Heart right ventricle (tissue), 16 donors: ENCODE measurements around the gene IL23R. TPM values are rescaled to one million over a fixed set of nuclear protein-coding genes. Genes with fewer than 3 reads are reported as not detected.

Experiments used
- ATAC-seq, 8 donors: fragments of 200-7000 bp; cut with Tn5 transposase; one replicate each; pipeline ENCODE4 v1.9.1; 2020; ENCODE audit warnings: mild to moderate bottlenecking in 8 of 8, moderate library complexity in 8 of 8, moderate number of reproducible peaks in 1 of 8
- DNase-seq, 2 donors: peaks; one replicate each; pipeline ENCODE4 v3.0.0-alpha.2; 2020
- H3K27ac ChIP-seq, 10 donors: fragments of 200-600 bp; sonication (generic) in 2 of 10; one replicate each; pipeline versions ENCODE4 v1.5.0 to v1.8.0; 2020 to 2022; ENCODE audit warnings: mild to moderate bottlenecking in 3 of 10
- H3K27me3 ChIP-seq, 7 donors: fragments of 200-600 bp; one replicate each; pipeline ENCODE4 v1.8.0; 2021 to 2022; ENCODE audit warnings: mild to moderate bottlenecking in 2 of 7
- H3K36me3 ChIP-seq, 9 donors: fragments of 200-600 bp; sonication (generic) in 1 of 9; one replicate each; pipeline versions ENCODE4 v1.5.0 to v1.8.0; 2020 to 2022; ENCODE audit warnings: mild to moderate bottlenecking in 2 of 9
- H3K4me1 ChIP-seq, 9 donors: fragments of 200-600 bp; sonication (generic) in 1 of 9; one replicate each; pipeline versions ENCODE4 v1.5.0 to v1.8.0; 2020 to 2022; ENCODE audit warnings: mild to moderate bottlenecking in 4 of 9
- H3K4me3 ChIP-seq, 10 donors: fragments of 200-600 bp; sonication (generic) in 2 of 10; one replicate each; pipeline versions ENCODE4 v1.5.0 to v1.8.0; 2020 to 2022; ENCODE audit warnings: mild to moderate bottlenecking in 7 of 10, moderate library complexity in 2 of 10
- H3K9me3 ChIP-seq, 11 donors: fragments of 200-600 bp in 10 of 11; sonication (generic) in 2 of 11; one replicate each; pipeline versions ENCODE4 v1.5.0 to v1.8.0; 2013 to 2022; ENCODE audit warnings: mild to moderate bottlenecking in 2 of 11, control low read depth in 1 of 11, moderate library complexity in 1 of 11
- WGBS, 2 donors: extraction: QIAGEN DNeasy Blood & Tissue Kit; methylation state at CpG; one replicate each; pipeline ENCODE4 v1.1.7; 2013; ENCODE audit warnings: inconsistent platforms in 1 of 2; 5-methylcytosine and 5-hydroxymethylcytosine counted together
- intact Hi-C, 10 donors: fragments of 100-400 bp; cut with DNase I; formaldehyde crosslinking; loops; one replicate each; pipeline versions ENCODE4 v1.11.1 to v1.14.2; 2022
- polyA plus RNA-seq, 2 donors: library from polyadenylated mRNA; stranded (reverse); fragments of 200-250 nt; gene quantifications; one replicate each; pipeline ENCODE4 v1.2.3, GENCODE V29; 2013
- total RNA-seq, 10 donors: library from RNA; stranded (reverse); fragmentation: NEBNext Ultra II Directional in 3 of 10; extraction: Animal tissue kit (Norgen Biotek cat#: 25700) in 3 of 10; gene quantifications; one replicate each; pipeline versions ENCODE4 v1.2.1 to v1.2.4, GENCODE V29; 2021 to 2023
- TF ChIP-seq, protein P1 (sequence below), 9 donors: fragments of 200-600 bp; sonication (generic) in 2 of 9; IDR thresholded peaks; one replicate each; pipeline versions ENCODE4 v1.5.0 to v1.8.0; 2021 to 2022; ENCODE audit warnings: antibody characterized with exemption in 9 of 9, mild to moderate bottlenecking in 5 of 9, moderate library complexity in 1 of 9
- donor health status: Arrhythmogenic right ventricular cardiomyopathy.
- donor health status: ischemic (EF 13 %, LVEDD 7.1; RV severe dilation, severe dysfunction).
- donor health status: healthy with polysubstance abuse.
- donor health status: DM: no; HTN: yes; CAD: no.
- donor health status: DM: no; HTN: no; CAD: no.
- donor health status: ischemic (EF 25% LVEDD 6.9; RV normal size, moderate dysfunction).
- donor health status: ischemic (EF 25% LVEDD 5.7; RV mildly dilated, moderate dysfunction).
- donor health status: healthy.
- donor health status: DM: yes; HTN: yes; CAD: no.
- donor health status: Ischemic cardiomyopathy.
- donor health status: ischemic (EF 35%, LVEDD 5.7; RV mildly dilated, moderate dysfunction).
- donor health status: nonischemic (EF 11% LVEDD 7.7; RV severe dilation, severe dysfunction).
- donor health status: DM: yes; HTN: yes; CAD: no.
- donor health status: PGD.
- donor health status: ischemic (EF 29% LVEDD 5.4; RV normal size, mild dysfunction).
- donor health status: nonischemic (EF 23%, LVEDD 6.1; RV moderate dilation, normal function).

The IL23R gene
- total and polyA plus RNA-seq, 12 donors = not detected

DNA sequence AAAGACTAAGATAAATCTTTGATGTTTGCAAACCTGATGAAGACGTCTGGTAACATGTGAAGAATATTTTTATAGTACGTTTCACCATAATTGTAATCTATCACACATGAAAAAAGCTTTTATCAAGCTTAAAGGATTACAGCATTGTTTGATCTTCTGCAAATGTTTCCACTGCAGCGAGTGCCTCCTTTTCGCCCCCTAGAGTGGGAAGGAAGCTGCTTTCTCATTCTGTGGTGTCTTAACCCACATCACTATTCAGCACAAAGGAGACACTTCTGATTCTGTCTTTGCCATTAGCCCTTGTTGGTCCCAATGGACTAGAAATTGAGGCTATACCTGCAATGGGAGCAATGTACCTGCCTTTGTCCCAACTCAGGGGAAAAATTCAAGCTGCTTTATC, 95.4 kb downstream of the IL23R start:
- DNase-seq = no peak
- Histone ChIP-seq H3K4me1 (no peaks in the 10 kb centered on the region), H3K36me3 (no peaks in the 10 kb centered on the region), H3K9me3 (no peaks in the 10 kb centered on the region), H3K4me3 (no peak overlapping the region), H3K27ac (no peak overlapping the region), H3K27me3 (peaks cover 0 to 13% (median 0%) of the 10 kb centered on the region in 7 donors)
- intact Hi-C loops = no loop called here
- TF ChIP-seq, protein P1, sequence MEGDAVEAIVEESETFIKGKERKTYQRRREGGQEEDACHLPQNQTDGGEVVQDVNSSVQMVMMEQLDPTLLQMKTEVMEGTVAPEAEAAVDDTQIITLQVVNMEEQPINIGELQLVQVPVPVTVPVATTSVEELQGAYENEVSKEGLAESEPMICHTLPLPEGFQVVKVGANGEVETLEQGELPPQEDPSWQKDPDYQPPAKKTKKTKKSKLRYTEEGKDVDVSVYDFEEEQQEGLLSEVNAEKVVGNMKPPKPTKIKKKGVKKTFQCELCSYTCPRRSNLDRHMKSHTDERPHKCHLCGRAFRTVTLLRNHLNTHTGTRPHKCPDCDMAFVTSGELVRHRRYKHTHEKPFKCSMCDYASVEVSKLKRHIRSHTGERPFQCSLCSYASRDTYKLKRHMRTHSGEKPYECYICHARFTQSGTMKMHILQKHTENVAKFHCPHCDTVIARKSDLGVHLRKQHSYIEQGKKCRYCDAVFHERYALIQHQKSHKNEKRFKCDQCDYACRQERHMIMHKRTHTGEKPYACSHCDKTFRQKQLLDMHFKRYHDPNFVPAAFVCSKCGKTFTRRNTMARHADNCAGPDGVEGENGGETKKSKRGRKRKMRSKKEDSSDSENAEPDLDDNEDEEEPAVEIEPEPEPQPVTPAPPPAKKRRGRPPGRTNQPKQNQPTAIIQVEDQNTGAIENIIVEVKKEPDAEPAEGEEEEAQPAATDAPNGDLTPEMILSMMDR (IDR thresholded peaks at IDR 0.05) = no peak
- no peak for ATAC-seq
- 42 to 48% methylated on average over 4 of the region's 4 CpGs for WGBS, 2 donors

DNA sequence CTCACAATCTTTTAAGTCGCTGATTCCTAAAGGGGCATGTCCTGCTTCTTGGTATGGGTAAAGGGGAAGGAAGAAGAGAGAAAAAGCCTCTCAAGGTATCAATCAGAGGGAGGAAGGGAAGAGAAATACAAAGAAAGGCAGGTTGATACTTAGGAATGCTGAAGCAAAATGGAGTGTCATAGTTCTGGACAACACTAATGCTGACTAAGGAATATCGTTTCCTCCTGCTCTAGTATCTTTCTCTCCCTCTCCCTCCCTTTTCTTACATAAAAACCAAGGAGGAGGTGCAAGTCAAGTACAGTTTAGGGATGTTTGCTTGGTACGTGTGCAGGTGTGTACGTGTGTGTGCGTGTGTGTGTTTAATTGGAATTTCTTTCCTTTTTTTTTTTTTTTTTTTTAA, 96.5 kb downstream of the IL23R start:
- TF ChIP-seq, protein P1 (IDR thresholded peaks at IDR 0.05) = no peak
- 83 to 84% methylated on average over 5 of the region's 5 CpGs for WGBS, 2 donors

DNA sequence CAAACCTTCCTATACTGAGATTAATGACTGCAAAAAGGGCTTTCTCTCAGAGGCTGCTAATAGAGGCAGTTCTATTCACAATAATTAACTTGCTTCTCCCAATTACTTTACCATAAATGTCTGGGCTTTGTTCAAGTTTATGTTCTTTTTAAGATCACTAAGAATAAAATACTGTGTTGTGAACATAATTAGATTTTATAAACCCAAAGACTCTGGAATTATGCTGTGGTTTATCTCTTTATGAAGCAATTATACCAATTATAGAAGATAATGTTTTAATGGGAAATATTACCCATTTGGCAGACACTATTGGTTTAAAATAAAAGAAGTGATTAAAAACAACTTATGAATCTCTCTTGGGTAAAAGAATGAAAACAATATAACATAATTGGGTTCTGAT, 97.9 kb downstream of the IL23R start:
- no peak overlapping the region for H3K27ac ChIP-seq
- no peak for ATAC-seq
- peaks cover 0 to 13% (median 0%) of the 10 kb centered on the region in 7 donors for H3K27me3 ChIP-seq
- H3K36me3 ChIP-seq = no peaks in the 10 kb centered on the region
- H3K4me1 ChIP-seq = no peaks in the 10 kb centered on the region
- TF ChIP-seq, protein P1 (IDR thresholded peaks at IDR 0.05) = no peak
- no peaks in the 10 kb centered on the region for H3K9me3 ChIP-seq
- DNase-seq = no peak
- H3K4me3 ChIP-seq = no peak overlapping the region
- intact Hi-C loops = no loop called here

More for the DNA sequence above, 96.5 kb downstream of the IL23R start:
- no peak overlapping the region for H3K4me3 ChIP-seq
- no peaks in the 10 kb centered on the region for H3K4me1 ChIP-seq
- intact Hi-C loops = no loop called here
- no peak overlapping the region for H3K27ac ChIP-seq
- H3K27me3 ChIP-seq = peaks cover 0 to 13% (median 0%) of the 10 kb centered on the region in 7 donors
- DNase-seq (no peak), ATAC-seq (no peak)
- H3K9me3 ChIP-seq = no peaks in the 10 kb centered on the region
- H3K36me3 ChIP-seq = no peaks in the 10 kb centered on the region

DNA sequence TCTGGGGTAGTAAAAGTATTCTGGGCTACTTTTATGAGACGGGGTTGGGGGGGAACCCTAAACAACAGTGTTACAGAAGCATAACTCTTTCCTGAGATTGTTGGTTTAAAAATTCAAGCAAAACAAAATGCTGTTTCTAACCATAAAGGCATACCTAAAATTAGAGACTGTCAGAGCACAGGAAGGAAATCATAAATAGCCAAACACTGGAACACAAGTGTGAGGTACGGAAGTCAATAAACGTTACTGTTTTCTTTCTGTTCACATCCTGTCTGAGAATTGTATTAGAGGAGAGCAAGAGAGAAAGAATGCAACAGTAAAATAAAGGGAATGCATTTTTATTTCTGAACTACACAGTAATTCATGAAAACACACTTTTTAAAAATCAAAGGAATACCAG, 98.6 kb downstream of the IL23R start:
- Histone ChIP-seq H3K9me3 (no peaks in the 10 kb centered on the region), H3K27ac (no peak overlapping the region), H3K4me3 (no peak overlapping the region), H3K36me3 (no peaks in the 10 kb centered on the region), H3K27me3 (peaks cover 0 to 13% (median 0%) of the 10 kb centered on the region in 7 donors), H3K4me1 (no peaks in the 10 kb centered on the region)
- WGBS, 2 donors = 38 to 68% methylated on average over 3 of the region's 3 CpGs
- intact Hi-C loops = no loop called here
- TF ChIP-seq, protein P1 (IDR thresholded peaks at IDR 0.05) = no peak
- no peak for ATAC-seq
- DNase-seq = no peak
